Measurements from ENCODE around the gene TIAL1. TPM values are rescaled to one million over a fixed set of nuclear protein-coding genes. Genes with fewer than 3 reads are reported as not detected.

TIAL1 gene
- total and polyA plus RNA-seq, 10 of the 15 experiments (the other 5 are each of a cell fraction or from before 2014, with no cell fraction given), result 26.0 to 159 (median 62.8) TPM

DNA sequence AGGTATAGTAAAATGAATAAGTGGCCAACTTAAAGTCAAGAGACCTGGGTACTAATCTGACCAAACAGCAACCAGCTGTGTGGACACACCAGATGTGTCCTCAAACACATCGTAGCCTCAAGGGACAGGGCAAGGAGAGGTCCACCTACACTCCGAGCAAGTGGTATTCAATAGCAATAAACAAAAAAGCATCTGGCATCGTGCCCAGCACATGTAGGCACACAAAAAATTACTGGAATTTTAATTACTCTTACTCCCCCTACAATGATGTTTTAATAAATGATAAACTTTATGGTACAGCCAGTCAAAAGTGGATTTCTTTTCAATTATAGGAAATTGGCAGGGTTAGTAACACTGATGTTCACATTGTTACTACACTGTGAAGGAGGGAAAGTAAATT lies 50.8 kb downstream of the TIAL1 start (continued):
- TF ChIP-seq, protein P1, sequence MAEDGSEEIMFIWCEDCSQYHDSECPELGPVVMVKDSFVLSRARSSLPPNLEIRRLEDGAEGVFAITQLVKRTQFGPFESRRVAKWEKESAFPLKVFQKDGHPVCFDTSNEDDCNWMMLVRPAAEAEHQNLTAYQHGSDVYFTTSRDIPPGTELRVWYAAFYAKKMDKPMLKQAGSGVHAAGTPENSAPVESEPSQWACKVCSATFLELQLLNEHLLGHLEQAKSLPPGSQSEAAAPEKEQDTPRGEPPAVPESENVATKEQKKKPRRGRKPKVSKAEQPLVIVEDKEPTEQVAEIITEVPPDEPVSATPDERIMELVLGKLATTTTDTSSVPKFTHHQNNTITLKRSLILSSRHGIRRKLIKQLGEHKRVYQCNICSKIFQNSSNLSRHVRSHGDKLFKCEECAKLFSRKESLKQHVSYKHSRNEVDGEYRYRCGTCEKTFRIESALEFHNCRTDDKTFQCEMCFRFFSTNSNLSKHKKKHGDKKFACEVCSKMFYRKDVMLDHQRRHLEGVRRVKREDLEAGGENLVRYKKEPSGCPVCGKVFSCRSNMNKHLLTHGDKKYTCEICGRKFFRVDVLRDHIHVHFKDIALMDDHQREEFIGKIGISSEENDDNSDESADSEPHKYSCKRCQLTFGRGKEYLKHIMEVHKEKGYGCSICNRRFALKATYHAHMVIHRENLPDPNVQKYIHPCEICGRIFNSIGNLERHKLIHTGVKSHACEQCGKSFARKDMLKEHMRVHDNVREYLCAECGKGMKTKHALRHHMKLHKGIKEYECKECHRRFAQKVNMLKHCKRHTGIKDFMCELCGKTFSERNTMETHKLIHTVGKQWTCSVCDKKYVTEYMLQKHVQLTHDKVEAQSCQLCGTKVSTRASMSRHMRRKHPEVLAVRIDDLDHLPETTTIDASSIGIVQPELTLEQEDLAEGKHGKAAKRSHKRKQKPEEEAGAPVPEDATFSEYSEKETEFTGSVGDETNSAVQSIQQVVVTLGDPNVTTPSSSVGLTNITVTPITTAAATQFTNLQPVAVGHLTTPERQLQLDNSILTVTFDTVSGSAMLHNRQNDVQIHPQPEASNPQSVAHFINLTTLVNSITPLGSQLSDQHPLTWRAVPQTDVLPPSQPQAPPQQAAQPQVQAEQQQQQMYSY (CRISPR knock-in tag; IDR thresholded peaks at IDR 0.05), result no peak
- TF ChIP-seq SKIL (IDR thresholded peaks at IDR 0.05; ENCODE audit: low read depth, poor library complexity, severe bottlenecking), result no peak
- TF ChIP-seq TBL1XR1 (IDR thresholded peaks at IDR 0.05; ENCODE audit: low read depth, low read length), result no peak
- no peak for TF ChIP-seq TAF1 (IDR thresholded peaks at IDR 0.05; ENCODE audit: borderline replicate concordance, low read depth, low read length)
- TF ChIP-seq TCF7 (IDR thresholded peaks at IDR 0.05; ENCODE audit: borderline replicate concordance), result no peak
- TF ChIP-seq NR2C1 (IDR thresholded peaks at IDR 0.05), result no peak
- no peak for TF ChIP-seq ELK1 (IDR thresholded peaks at IDR 0.05; ENCODE audit: low read depth, low read length)
- TF ChIP-seq RAD21 (IDR thresholded peaks at IDR 0.05; ENCODE audit: insufficient read depth, low read depth, low read length), result no peak
